HG02981 (cell line): Measurements from ENCODE around the gene AMD1.
"Not testable (repeated sequence)": the region's sequence is repeated elsewhere in the genome, so short reads cannot be mapped to it uniquely, and the experiment has no call there.

ENCODE experiments used
- ATAC-seq: cut with Tn5 transposase; IDR thresholded peaks from one replicate; pipeline ENCODE4 v1.9.1; 2021; ENCODE audit warnings: mild to moderate bottlenecking, moderate library complexity; ENCODE audit not compliant: unreplicated experiment

Gene AMD1

GRCh38 chr6:110876806-110877564, 2.4 kb downstream of the AMD1 start:
- ATAC-seq, result no peak

- no peak for ATAC-seq
These were observed 3.0 kb downstream of the AMD1 start for GRCh38 chr6:110877569-110877968.

GRCh38 chr6:110878751-110879522, 4.4 kb downstream of the AMD1 start:
- no peak for ATAC-seq

- no peak for ATAC-seq
These were observed 6.1 kb downstream of the AMD1 start for GRCh38 chr6:110880651-110881050.

GRCh38 chr6:110881546-110882273, 7.1 kb downstream of the AMD1 start:
- no peak for ATAC-seq

- ATAC-seq, result no peak
These were observed 7.7 kb downstream of the AMD1 start for GRCh38 chr6:110882274-110882619.

- no peak for ATAC-seq
These were observed 8.4 kb downstream of the AMD1 start for GRCh38 chr6:110882824-110883554.

GRCh38 chr6:110884321-110884720, 9.7 kb downstream of the AMD1 start:
- ATAC-seq, result no peak

- ATAC-seq, result no peak
These were observed 10.9 kb downstream of the AMD1 start for GRCh38 chr6:110885526-110885925.

GRCh38 chr6:110886555-110887167, 12.1 kb downstream of the AMD1 start:
- ATAC-seq, result no peak

- no peak for ATAC-seq
These were observed 15.7 kb downstream of the AMD1 start for GRCh38 chr6:110890288-110890687.

- ATAC-seq, result no peak
These were observed 21.5 kb downstream of the AMD1 start for GRCh38 chr6:110895907-110896608.

GRCh38 chr6:110897433-110897832, 22.8 kb downstream of the AMD1 start:
- no peak for ATAC-seq

- ATAC-seq, result no peak
These were observed 23.5 kb downstream of the AMD1 start for GRCh38 chr6:110898111-110898510.

GRCh38 chr6:110900028-110900598, 25.5 kb downstream of the AMD1 start:
- no peak for ATAC-seq

- not testable (repeated sequence) for ATAC-seq
These were observed 27.0 kb downstream of the AMD1 start for GRCh38 chr6:110901601-110902000.

- no peak for ATAC-seq
These were observed 27.5 kb downstream of the AMD1 start for GRCh38 chr6:110902091-110902490.

- not testable (repeated sequence) for ATAC-seq
These were observed 31.7 kb downstream of the AMD1 start for GRCh38 chr6:110906273-110906672.

GRCh38 chr6:110930781-110931180, 56.2 kb downstream of the AMD1 start:
- ATAC-seq, result no peak

- no peak for ATAC-seq
These were observed 59.3 kb downstream of the AMD1 start for GRCh38 chr6:110933912-110934311.
